ENCODE results near the gene PIN1.
A peak's percentile ranks its signal among the peaks of the same experiment; 100 is the strongest.
"Not testable (repeated sequence)": the region's sequence is repeated elsewhere in the genome, so short reads cannot be mapped to it uniquely, and the experiment has no call there.

The PIN1 gene

DNA sequence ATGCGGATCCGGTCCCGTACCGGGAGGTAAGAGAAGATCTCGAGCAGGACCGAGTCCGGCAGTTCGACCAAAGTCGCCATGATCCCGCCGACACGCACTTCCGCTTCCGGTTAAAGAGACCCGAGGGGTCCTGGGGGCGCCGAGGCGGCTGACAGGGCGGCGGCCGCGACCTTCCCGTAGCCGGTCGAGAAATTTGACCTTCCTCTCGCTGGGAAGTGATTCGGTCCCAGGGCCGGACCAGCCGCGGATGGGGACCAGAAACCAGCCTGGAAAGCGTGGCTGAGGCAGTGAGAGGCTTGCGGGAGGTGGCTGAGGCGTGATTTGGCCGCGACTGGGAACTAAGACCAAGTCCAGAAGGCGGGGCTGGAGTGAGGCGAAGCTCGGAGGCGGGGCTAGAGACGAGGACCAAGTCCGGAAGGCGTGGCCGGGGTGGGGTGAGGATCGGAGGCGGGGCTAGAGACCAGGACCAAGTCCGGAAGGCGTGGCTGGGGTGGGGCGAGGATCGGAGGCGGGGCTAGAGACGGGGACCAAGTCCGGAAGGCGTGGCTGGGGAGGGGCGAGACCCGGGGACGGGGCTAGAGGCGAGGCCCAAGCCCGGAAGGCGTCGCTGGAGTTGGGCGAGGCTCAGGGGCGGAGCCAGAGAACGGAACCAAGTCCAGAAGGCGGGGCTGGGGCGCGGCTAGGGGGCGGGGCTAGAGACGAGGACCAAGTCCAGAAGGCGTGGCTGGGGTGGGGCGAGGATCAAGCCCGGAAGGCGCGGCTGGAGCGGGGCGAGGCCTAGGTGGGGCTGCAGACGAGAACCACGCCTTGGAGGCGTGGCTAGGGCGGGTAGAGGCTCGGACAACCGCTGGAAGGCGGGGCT, 16.2 kb upstream of the PIN1 start, which contains the start of gene FBXL12:
Gene FBXL12 (minus strand): TSS at position 346 of the 862 bp plus-strand sequence. CDS start 266 bp downstream, at position 80.
- peak; percentile 100 for DNase-seq (ENCODE audit: low read depth in 2 of 2)

DNA sequence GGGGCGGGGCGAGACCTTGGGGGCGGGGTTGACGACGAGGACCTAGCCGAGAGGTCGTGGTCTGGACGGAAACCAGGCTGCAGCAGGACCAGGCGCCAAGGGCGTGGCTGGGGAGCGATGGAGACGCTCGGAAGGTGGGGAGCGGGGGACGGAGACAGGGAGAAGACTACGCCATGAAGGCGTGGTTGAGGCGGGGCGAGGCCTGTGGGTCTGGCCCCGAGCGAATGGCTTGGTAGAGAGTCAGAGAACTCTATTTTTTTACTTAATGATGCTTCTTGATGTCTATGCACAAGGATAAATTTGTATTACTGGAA, 15.6 kb upstream of the PIN1 start:
- DNase-seq (ENCODE audit: low read depth in 2 of 2), result no peak

DNA sequence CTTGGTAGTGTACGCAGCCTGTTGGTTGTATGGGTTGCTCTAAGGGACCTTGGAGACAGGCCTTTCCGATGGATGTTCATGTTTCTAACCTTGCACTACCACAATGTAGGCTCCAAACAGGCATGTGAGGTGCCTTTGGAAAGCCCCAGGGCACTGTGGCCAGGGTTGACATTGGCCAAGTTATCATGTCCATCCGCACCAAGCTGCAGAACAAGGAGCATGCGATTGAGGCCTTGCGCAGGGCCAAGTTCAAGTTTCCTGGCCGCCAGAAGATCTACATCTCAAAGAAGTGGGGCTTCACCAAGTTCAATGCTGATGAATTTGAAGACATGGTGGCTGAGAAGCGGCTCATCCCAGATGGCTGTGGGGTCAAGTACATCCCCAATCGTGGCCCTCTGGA, 15.1 kb upstream of the PIN1 start:
- not testable (repeated sequence) for DNase-seq (ENCODE audit: low read depth in 2 of 2)

DNA sequence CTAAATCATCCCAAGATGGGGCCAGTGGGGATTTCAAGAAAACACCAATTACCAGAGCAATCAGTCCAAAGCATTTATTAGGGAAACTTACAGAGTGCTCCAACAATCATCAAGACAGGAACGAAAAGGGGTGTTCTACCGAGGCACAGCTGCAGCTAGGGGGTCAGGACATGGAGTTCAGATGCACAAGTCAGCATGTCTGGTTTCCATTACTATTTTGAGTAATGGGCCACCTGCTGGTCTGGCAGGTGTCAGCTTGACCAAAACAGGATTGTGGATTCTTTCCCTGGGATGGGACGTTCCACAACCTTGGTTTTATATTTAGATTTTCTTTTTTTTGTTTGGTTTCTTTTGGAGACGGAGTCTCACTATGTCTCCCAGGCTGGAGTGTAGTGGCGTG, 11.3 kb upstream of the PIN1 start:
- DNase-seq (ENCODE audit: low read depth in 2 of 2), result no peak

DNA sequence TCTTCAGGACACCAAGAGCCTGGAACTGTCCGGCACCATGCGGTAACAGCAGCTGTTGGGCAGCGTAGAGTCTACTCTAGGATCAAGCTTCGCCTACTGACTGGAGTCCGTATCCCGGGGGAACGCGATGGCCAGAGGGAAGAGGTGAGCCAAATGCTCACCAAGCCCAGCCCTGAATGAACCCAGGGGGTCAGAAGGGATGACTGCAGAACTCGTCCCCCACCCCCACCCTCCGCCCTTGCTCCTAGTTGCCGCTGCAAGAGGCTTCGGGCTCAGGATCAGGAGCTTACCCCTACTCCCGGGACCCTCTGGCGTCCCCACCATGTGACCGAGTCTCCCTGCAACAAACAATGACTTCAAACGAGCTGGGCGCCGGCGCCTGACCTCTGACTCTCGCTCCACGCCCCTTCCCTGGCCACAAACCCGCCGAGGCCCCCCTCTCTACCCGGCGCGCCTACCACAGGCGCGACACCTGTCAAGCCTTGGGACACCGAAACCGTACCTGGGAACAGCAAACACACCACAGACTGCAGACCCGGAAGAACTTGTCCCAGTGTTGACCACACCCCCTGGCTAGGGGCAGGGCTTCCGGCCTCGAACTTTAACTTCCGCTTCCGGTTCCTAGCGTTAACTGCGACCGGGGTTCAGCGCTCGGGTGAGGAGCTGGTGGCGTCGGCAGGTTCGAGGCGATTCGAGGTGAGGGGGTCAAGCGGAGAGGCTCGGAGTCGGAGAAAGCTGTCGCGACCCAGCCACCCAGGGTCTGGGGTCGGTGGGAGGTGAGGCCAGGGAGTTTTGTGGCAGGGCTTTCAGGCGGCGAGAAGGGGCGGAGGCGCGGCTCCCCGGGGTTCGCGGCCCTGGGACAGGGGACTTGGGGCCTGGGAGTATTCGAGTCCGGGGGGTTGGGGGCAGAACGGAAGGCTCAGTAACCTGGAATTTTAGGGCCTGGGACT, 7.6 kb upstream of the PIN1 start, which contains the start of gene UBL5:
Gene UBL5 (plus strand): TSS at position 630 of the 950 bp plus-strand sequence. CDS start 420 bp downstream, outside the sequence.
- peak; percentile 82 to 84 for DNase-seq (ENCODE audit: low read depth in 2 of 2)

DNA sequence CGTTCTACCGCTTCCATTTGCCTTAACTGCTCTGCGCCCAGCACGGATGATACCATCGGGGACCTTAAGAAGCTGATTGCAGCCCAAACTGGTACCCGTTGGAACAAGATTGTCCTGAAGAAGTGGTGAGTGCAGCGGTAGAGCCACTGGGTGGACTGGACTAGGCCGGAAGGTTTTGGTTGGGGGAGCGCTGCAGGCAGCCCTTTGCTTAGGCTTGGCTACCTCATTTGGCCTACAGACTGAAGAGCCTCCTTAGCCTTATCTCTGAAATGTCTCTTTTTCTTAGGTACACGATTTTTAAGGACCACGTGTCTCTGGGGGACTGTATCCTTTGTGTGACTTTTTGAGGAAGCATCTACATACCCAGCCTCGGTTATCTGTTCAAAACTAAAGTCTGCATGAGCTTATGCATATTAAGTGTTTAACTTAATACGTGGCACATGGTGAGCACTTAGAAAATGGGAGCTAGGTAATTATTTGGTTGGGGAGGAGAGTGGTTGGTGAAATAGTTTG, 6.5 kb upstream of the PIN1 start:
- no peak for DNase-seq (ENCODE audit: low read depth in 2 of 2)

DNA sequence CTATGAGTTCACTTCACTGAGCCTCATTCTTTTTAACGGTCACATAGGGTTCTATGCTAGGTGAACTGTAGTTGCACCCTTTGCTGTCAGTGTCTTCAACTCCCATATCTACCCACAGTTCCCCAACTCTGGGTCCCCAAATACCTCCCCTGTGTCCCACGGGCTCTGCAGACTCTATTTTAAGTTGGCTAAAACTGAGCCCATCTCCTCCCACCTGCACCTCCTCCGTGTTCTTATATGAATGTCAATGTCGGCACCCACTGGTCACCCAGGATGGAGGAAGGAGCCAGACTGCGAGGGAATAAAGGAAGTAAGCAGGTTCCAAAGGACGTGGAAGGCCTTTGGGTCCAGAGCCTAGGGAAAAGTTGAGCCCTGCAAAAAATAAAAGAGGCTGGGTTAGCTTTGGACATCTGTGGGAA, 802 bp upstream of the PIN1 start:
- DNase-seq (ENCODE audit: low read depth in 2 of 2), result no peak

DNA sequence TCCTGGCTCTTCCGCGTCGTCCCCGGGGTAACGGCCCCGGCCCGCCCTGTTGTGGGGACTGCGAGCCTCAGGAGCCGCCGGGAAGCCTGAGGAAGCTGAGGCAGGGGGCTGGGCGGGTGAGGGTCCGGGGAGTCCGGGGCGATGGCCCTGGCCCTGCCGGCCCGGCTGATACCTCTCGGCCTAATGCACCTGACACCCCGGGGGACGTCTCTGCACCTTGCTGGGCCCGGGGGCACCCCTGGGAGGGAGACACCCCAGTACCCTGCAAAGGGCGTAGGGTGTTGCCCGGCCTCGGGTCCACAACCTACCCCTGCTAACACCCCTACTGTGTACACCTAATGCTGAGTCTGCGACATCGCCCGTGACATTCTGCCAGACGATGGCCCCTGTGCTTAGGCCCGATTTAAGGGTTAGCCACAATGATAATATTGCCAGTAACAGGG, 410 bp downstream of the PIN1 start:
- no peak for DNase-seq (ENCODE audit: low read depth in 2 of 2)

DNA sequence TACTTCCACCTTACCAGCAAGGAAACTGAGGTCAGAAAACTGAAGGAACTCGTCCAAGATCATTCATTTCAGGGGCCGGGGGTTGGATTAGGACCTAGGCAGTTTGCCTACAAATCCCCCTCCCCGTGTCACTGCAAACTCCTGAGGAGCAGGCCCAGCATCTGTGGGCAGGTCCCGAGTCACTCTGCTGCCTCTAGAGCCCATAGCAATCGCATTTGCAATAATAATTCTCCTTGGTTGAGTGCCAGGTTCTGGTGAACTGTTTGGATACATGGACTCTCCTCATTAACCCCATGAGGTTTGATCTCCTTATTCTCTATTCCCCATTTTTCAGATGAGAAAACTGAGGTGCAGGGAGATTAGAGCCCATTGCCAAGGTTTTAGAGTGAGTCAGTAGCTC, 903 bp downstream of the PIN1 start:
- no peak for DNase-seq (ENCODE audit: low read depth in 2 of 2)

DNA sequence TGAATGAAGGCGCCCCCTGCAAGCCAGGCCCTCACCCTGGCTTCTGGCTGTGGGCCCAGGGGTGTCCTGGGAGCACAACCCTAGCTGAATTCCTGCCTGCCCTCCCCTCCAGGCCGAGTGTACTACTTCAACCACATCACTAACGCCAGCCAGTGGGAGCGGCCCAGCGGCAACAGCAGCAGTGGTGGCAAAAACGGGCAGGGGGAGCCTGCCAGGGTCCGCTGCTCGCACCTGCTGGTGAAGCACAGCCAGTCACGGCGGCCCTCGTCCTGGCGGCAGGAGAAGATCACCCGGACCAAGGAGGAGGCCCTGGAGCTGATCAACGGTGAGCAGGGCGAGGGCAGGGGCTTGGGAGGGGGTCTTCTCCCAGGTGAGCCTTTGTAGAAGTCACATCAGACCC, 3.2 kb downstream of the PIN1 start:
- DNase-seq (ENCODE audit: low read depth in 2 of 2), result no peak

DNA sequence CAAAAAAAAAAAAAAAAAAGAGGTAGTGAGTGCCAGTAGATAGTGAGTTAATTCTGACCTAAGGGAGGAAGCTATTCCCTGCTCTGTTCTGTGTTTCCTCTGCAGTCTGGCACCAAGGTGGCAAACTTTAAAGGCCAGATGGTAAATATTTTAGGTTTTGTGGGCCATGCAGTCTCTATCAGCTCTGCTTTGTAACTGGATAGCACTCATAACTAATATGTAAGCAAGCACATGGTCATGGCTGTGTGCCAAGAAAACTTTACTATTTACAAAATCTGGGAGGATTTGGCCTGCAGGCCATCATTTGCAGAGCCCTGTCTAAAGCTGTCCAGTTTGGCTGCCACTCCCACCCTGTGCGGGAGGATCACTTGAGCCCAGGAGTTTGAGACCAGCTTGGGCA, 4.3 kb downstream of the PIN1 start:
- DNase-seq (ENCODE audit: low read depth in 2 of 2), result no peak

DNA sequence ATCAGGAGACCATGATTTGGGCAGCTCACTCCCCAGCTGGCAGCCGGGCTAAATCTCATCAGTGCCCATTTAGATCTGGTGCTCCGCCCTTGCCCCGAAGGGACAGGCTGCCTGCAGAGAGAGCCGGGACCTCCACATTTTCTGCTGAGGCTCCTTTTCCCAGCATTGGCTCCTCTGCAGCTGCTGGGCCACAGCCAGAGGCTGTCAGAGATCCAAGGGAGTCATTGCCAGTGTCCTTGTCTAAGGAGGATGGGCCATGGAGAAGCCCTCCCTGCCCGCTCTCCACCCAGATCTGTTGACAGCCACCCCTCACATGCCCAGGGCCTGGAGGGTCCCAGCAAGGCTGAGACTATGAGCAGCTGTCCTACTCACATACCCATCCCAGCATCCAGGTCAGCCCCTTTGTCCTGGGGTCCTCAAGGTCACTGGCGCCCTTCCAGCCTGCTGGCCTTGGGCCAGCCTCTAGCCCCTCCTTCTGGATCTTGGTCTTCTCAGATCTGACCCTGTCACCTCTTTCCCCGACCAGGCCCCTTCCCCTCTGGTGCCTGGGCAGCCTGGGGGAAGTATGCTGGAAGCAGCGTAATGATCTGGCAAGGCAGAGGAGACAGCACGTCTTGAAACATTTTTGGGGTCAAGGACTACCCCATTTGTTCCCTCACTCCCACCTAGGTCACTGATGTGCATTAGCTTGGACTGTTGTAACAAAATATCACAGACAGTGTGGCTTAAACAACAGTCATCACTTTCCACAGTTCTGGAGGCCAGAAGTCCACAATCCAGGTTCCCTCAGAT, 7.9 kb downstream of the PIN1 start:
- no peak for DNase-seq (ENCODE audit: low read depth in 2 of 2)

DNA sequence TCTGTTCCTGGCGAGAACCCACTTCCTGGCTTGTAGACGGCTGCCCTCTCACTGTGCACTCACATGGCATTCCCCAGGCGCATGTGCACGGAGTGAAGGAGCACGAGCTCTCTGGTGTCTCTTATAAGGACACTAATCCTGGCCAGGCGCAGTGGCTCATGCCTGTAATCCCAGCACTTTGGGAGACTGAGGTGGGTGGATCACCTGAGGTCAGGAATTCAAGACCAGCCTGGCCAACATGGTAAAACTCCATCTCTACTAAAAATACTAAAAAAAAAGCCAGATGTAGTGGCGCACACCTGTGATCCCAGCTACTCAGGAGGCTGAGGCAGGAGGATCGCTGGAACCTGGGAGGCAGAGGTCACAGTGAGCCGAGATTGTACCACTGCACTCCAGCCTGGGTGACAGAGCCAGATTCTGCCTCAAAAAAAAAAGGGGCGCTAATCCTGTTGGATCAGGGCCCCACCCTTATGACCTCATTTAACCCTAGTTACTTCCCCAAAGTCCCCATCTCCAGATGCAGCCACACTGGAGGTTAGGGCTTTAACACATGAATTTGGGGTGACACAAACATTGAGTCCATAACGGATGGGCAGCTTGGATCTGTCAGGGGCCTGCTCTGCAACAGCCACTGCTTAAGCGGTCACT, 8.6 kb downstream of the PIN1 start:
- not testable (repeated sequence) for DNase-seq (ENCODE audit: low read depth in 2 of 2)

DNA sequence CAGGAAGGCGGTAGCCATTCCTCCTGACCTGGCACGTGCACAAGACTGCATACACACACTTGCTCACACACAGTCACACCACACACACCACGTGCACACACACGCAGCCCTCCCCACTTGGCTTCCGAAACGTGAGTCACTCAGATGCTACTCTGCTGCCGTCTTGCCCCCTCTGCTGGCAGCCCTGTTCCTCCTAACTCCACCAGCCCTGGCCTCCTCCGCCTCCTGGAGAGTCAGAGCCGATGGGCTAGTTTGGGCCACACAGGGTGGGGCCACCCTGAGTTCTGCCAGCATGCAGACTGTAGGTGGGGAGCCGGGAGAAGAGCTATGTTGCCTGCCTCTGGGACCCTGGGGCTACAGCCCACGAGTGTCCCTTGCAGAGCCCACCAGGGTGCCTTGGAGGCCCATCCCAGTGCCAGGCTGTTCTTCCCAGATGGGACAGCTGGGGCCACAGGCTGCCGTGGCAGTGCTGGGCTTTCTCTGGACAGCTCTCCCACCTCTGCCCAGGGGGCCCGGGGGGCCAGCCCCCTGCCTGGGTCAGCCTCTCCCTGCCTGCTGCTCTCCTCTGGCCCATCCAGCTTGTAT, 12.1 kb downstream of the PIN1 start:
- peak; percentile 35 to 38 for DNase-seq (ENCODE audit: low read depth in 2 of 2)

DNA sequence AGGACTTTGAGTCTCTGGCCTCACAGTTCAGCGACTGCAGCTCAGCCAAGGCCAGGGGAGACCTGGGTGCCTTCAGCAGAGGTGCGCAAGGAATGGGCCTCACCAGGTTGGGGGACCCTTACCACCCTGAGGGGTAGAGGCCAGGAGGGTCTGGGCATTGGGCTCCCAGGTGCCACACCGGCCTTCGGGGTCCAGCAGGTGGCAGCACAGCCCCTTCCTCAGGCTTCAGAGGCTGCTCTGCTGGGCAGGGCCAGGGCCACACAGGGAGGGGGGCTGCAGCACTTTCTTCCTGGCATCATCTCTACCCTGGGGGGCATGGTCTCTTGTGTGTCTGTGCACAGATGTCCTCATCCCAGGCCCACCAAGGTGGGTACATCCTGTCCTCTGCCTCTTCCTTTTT, 12.9 kb downstream of the PIN1 start:
- DNase-seq (ENCODE audit: low read depth in 2 of 2), result no peak

DNA sequence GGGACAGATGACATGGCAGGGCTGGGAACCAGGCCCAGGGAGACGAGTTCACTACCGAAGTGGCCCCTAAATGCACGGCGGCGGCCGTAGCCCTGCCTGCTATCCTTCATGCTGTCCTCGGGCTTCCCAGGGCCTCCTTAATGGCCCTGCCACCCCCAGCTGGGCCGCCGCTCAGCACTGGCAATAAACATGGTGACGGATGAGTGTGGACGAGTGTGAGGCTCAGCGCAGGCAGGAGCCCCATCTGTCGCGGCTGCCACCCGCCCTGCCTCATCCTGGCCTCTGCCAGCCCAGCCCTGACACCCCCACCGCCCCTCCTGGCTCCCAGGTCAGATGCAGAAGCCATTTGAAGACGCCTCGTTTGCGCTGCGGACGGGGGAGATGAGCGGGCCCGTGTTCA, 13.6 kb downstream of the PIN1 start:
- no peak for DNase-seq (ENCODE audit: low read depth in 2 of 2)

DNA sequence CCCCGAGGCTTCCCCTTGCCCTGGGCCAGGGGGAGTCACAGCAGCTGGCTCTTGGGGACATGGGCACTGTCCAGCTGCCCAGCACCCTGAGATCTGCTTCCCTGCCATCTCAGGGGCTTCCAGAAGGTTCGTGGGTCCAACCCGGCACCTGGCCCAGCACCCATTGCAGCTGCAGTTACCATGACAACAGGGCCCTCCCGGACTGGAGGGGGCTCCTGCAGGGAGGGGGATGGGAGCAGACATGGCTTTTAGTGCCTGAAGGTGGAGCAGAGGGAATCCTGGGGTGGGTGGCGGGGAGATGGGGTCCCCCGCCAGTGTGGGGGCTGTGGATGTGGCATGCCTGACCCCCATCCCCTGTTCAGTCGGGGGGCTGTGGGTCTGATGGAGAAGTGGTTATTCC, 14.7 kb downstream of the PIN1 start:
- no peak for DNase-seq (ENCODE audit: low read depth in 2 of 2)

DNA sequence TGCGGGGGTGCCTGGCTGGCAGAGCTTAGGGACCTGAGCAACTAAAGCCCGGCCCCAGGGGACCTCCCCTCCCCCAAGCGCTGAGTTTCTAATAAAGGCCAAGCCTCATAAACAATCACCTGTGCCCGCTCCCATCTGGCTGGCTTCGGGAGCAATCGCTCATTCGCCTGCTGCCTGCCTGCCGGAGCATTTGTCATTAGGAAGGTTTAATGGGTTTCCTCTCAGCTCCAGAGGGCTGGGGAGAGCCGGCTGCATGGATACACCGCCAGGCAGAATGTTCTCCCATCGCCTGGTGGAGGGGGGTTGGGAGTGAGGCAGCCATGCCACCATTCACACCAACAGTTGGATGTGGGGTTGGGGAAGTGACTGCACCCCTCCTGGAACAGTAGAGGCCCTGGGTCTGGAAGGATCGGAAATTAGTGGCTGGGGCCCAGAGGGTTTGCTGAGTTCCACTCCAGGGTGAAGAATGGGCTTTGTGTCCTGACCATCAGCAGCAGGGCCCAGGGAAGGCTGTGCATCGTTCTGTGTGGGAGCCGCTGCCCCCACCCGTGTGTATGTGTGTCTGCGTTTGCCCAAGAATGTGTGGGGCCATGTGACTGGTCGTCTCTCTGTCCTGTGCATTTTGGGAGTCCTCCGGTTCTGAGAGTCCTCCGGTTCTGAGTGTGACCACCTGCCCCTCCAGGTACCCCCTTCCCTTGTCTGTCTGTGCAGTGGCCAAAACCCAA, 15.3 kb downstream of the PIN1 start:
- no peak for DNase-seq (ENCODE audit: low read depth in 2 of 2)

DNA sequence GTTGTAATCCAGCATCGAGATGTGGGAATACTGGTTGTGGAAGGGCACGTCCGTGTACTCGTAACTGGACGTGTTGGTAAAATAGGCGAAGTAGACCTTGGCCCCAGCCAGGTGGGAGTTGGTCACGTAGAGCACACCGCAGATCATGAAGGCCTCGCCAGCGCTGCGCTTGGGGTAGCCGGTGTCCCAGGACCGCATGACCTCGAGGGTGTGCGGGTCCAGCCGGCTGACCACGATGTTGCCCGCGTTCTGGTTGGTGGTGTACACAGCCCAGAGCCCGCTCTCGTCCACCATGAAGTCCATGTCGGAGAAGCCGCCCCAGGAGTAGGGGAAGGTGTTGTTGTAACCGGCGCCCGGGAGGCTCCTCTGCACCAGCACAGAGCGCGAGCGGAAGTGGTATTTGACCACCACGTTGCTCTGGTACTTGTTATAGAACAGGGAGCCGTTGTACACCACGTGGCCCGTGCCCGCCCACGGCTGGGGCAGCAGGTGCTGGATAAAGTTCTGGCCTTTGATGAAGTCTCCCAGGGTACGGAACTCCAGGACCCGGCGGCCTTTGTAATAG, 19.2 kb downstream of the PIN1 start:
- no peak for DNase-seq (ENCODE audit: low read depth in 2 of 2)

DNA sequence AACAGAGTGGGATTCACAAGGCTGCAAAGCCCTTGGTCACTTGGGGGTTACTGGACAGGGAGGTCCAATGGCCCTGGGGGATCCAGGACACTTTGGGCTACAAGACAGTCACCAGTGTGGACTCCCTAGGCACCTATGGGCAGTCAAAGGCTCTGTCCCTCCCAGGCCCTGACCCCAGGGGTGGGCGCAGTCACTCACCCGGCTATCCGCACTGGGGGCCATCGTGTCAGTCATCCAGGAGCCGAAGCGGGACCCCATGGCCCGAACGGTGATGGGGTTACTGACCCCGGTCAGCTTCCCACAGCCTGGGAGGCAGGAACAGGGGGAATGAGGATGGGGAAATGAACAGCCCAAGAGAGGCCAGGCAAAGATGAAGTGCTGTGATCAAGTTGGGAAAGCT, 21.5 kb downstream of the PIN1 start:
- no peak for DNase-seq (ENCODE audit: low read depth in 2 of 2)

Data from activated CD4-positive, alpha-beta T cell treated with anti-CD3 and anti-CD28 coated beads for 24 hours (primary cell).